Activated T-helper 1 cell treated with Interleukin-2 at 50 U/mL for 16 hours (primary cell): ENCODE results near the gene PRKD1.
"Not testable (repeated sequence)": the region's sequence is repeated elsewhere in the genome, so short reads cannot be mapped to it uniquely, and the experiment has no call there.

ENCODE experiments used
- DNase-seq: peaks from one replicate; pipeline ENCODE4 v3.0.0-alpha.2; 2020; ENCODE audit warnings: low read depth

PRKD1 gene

DNA sequence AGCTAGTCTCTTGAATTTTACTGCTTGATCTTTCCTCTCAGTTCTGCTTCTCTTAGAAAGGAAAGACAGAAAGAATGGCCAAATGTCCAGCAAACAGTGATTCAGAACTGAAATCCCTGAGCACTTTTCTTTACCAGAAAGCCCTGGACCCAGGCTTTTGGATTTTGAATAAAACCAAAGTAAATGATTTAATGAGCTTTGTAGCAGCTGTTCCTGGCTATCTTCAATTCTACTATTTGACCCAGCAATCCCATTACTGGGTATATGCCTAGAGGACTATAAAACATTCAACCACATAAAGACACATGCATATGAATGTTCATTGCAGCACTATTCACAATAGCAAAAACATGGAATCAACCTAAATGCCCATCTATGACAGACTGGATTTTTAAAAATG is 187.2 kb downstream of the PRKD1 start:
- no peak for DNase-seq

DNA sequence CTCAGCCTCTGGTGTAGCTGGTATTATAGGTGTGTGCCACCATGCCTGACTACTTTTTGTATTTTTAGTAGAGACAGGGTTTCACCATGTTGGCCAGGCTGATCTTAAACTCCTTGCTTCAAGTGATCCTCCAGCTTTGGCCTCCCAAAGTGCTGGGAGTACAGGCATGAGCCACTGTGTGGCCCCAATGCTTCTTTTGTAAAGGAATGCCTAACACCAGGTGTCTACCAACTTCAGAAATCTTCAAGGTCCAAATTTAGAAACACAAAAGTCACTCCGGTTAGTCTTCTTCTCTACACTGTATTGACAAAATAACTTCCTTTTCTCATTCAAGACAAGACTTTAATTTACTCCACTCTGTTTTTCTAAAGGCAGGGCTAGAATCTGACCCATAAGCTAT is 188.7 kb downstream of the PRKD1 start:
- no peak for DNase-seq

DNA sequence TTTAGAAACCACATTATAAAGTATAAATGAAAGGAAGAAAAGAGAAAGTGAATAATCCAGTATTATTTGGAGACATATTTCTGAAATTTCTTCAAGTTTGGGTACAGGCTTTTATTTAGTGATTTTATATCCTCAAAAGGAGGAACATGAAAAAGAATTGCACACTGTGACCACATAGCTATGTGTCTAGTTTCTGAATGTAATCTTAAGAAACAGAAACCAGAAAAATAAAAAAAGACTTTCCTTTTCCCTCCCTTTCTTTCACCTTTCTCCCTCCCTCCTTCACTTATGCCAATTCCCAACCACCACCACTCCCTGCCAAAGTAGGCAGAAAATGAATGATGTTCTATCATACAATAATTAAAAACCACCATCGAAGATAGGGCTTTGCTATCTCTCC is 189.6 kb downstream of the PRKD1 start:
- no peak for DNase-seq

DNA sequence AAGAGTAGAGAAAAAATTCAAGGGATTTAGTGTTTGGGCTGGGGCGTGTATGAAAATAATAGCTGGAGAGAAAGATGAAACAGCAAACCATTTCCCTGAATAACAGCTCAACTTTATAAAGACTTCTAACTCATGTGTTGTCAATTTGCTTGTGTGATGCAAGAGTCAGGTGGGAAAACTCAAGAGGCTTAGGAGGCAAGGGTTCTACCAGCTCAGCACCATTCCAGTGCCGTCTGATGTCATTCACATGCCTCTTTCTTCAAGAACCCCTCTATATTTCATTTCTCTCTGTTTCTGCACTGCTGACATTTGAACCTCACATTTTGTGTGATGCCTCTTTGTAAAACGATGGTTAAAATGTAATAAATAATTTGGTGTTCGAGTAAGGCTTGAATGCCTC is 192.2 kb downstream of the PRKD1 start:
- DNase-seq: no peak

- no peak for DNase-seq
Observed at GRCh38 chr14:29734732-29735131, 192.9 kb downstream of the PRKD1 start.

DNA sequence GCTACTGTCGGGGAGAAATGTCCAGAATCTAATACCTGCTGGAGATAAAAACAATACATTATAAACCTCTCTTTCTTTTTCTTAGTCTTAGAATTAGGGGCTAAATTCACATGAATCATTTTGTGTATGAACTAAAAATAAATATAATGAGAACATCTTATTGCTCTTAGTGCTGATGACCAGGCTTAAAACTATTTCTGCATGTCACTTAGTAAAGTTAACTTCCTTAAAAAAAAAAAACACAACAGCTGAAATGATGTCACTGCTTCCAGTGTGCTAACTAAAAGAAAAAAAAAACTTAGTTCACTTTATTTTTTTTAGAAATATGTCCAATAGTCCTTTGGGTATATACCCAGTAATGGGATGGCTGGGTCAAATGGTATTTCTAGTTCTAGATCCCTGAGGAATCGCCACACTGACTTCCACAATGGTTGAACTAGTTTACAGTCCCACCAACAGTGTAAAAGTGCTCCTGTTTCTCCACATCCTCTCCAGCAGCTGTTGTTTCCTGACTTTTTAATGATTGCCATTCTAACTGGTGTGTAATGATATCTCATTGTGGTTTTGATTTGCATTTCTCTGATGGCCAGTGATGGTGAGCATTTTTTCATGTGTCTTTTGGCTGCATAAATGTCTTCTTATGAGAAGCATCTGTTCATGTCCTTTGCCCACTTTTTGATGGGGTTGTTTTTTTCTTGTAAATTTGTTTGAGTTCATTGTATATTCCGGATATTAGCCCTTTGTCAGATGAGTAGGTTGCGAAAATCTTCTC is 200.9 kb downstream of the PRKD1 start:
- DNase-seq: not testable (repeated sequence)

DNA sequence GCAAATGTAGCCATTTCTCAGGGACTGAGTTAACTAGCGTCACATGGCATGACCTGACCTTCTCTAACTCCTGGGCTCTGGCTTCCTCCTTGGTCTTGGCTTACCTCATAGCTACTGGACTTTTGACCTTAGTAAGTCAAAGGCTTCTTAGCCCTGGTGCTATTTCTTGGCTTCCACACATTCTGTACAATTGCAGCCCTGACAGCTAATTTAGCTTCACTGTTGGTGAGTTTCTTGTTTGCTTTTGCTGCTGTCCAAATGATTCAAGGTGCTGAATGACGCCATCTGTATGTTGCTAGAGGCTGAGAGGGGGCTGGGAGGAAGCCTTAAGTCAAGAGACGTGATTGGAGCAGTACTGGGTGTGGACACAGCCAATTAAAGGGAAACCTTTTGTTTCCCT is 202.7 kb downstream of the PRKD1 start:
- no peak for DNase-seq

DNA sequence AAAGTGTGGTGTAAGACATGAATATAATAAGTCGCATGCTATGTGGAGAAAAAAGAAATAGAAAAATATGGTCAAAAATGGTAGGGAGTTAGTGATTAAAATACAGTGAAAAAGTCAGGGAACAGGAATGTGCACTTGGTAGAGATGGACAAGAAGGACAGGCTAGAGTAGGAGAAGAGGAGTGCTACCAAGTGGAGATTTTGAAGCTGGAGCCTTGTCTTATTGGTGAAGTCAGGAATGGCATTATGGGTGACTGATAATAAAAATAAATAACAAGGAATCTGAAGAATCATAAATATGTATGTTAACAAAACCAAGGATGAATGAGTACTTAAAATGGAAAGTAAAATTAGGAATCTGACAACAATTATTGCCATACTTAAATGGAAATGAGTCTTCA is 204.8 kb downstream of the PRKD1 start:
- no peak for DNase-seq

GRCh38 chr14:29721586-29721985 is 206.1 kb downstream of the PRKD1 start:
- DNase-seq: no peak

DNA sequence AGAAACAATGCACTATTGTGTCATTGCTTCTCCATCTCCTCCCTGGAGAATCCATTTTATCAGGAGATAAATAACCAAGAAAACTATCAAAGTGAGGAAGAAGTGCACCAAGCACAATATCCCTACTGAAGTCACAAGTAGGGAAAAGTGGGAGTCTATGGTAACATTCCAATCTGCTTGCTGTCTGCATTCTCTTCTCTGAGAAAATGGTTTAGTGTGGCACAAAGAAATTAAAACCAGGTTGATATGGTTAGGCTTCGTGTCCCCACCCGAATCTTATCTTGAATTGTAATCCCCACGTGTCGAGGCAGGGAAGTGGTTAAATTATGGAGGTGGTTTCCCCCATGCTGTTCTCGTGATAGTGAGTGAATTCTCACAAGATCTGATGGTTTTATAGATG is 209.7 kb downstream of the PRKD1 start:
- no peak for DNase-seq

DNA sequence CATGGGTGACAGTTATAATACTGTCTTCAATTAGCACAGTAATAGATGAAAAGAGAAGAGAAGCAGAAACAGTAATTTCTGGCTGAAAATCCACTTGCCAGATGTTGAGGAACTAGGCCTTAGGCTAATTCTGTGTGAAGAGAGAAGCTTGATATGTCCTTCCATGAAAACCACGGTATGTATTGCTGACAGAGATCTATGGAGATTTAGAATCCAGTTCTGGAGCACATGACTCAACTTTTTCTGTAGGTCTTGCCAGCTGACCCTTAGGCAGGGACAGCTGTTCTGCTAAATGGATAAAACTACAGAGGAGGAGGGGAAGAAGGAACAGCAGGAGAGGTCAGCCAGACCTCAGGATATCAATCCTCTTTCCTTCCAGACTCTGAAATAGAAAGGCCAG is 211.5 kb downstream of the PRKD1 start:
- DNase-seq: no peak

DNA sequence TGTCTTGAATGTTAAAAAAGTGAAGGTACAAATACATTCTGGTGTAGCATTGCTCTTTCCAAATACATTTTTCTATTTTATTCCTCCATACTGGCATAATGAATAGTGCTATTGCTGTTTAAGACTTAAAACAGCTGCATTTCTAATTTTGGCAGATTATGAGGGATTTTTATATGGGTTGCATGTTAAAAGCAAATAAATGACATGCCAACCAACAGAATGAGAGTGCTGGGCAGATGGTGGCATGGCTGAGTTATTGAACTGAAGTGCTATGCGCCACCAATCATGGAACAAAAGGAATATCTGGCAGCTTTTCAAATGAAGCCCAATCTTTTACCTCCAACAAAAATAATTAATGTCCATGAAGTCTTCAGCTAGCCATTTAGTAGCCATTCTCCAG is 215.0 kb downstream of the PRKD1 start:
- no peak for DNase-seq

- DNase-seq: no peak
Observed at GRCh38 chr14:29710015-29710414, 217.6 kb downstream of the PRKD1 start.

- no peak for DNase-seq
Observed at GRCh38 chr14:29709490-29709889, 218.2 kb downstream of the PRKD1 start.

DNA sequence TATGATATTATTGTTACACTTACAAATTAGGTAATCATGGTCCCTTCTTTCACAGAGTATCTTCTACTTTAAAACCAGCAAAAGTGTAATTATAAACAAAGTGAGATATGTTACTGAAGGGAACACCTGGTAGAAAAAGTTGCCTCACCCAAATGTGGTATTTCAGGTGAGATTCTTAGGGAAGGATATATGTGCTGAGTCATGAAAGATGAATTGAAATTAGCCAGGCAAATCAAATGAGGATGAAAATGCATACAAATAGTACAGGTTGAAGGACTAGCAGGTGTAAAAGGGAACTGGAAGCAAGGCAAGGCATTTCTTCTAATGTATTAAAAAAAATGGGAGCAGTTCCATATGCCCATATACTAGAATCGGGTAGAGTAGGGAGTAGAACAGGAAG is 220.9 kb downstream of the PRKD1 start:
- DNase-seq: no peak

DNA sequence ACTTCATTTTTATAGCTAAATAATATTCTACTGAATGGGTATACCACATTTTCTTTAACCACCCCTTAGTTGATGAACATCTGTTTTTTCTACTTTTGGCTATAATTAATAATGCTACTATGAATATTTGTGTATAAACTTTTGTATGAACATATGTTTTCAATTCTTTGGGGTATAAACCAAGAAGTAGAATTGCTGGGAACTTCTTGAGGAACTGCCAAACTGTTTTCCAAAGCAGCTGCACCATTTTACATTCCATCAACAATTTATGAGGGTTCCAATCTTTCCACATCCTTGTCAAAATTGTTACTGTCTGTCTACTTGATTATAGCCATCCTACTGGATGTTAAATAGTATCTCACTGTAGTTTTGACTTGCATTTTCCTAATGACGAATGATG is 221.8 kb downstream of the PRKD1 start:
- DNase-seq: no peak

DNA sequence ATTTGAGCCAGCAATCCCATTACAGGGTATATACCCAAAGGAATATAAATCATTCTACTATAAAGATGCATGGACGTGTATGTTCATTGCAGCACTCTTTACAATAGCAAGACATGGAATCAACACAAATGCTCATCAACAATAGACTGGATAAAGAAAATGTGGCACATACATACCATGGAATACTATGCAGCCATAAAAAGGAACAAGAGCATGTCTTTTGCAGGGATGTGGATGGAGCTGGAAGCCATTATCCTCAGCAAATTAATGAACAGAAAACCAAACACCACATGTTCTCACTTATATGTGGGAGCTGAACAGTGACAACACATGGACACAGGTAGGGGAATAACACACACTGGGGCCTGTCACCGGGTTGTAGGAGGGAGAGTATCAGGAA is 238.1 kb downstream of the PRKD1 start:
- not testable (repeated sequence) for DNase-seq

GRCh38 chr14:29687866-29688265 is 239.8 kb downstream of the PRKD1 start:
- no peak for DNase-seq

DNA sequence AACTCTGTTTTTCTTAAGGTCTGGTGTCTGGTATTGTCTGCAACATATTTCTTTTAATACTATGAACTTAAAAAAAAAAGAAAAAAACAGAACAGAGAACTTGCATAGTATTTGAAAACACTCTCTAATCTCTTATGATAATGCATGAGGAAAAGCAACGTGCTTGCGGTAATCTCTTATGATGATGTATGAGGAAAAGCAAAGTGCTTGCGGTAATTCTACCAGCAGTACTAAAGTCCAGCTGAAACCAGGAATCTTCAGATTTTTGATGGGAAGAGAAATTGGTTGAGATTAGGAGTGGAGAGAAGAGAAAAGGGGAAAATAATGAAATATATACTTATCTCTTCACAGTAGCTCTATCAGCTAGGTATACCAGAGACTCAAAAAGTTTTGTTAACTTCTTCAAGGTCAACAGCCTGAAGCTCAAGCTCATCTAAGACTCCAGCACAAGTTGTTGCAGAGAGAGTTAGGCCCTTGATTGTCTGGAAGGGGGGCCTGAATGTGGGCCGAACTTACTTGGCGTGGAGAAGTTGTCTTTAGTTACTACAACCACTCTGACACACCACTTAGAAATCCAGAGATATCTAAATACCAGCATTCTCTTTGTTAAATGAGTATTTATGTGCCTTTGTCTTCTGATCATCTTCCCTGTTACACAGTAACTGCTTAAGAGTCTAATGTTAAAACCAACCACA is 240.4 kb downstream of the PRKD1 start:
- no peak for DNase-seq

DNA sequence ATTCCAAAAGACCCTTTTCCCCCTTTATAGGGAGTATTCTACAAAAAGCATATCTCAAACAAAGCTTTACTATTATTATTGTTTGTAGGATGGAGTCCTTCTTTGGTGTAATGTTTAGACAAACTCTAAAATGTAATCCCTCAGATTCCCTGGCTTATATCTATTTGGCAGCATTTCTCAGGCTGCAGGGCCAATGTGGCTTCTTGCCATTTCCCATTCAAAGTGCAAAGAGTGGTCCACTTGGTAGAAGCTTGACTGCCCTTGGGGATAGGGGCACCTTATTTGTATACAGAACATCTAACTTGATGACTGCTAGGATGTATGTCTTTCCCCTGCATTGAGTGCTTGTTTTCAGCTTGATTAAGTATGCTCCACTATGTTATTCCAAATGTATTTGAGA is 242.7 kb downstream of the PRKD1 start:
- no peak for DNase-seq

GRCh38 chr14:29682789-29683188 is 244.9 kb downstream of the PRKD1 start:
- no peak for DNase-seq

DNA sequence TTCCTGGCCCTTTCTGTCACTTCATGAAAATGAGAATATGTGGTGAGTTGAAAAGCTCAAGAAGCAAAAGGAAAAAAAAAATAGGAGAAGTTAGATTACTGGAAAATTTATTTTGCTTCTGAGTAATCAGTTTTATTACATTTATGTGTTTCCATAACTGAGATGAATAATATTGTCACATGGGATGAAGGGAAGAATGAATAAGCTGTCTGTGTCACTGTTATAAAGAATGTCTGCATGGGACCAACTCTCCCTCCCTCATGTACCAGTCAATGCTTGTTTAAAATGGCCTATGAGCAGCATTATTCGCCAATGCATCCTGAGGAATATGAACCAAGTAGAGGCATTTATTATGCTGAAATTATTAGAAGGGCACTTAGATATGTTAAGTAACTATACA is 246.3 kb downstream of the PRKD1 start:
- DNase-seq: no peak

DNA sequence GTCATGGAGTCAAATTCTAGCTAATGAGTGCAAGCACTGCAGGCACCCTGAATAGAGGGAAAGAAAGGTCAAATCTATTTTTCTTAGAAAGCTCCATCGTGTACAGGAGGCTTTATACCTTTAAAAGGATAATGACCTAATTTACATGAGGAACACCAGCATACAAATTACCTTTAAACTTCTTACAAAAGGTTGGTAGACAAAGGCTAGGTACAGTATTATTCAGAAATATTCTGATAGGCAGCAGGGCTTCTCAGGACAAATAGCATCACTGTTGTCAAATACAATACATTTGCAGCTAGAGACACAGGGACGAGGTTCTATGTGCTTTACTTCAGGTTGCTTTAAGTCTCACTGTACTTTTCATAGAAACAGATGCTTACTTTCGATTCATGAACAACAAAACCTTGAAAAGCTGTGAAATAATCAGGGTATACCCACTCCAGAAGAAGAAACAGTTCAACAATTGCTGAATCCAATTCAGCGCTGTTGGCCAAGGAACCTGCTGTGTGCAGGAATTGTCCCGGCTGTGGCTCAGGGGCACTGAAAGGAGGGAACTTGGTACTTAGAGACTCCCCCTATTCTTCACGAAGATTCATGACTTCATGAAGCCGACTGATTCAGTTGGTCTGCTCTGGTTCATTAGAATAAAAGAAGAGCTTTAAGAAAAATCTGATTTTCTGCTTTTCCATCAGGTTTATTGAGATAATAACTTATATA is 252.9 kb downstream of the PRKD1 start:
- no peak for DNase-seq
